ENCODE results near the gene QRICH2. TPM values are rescaled to one million over a fixed set of nuclear protein-coding genes. Genes with fewer than 3 reads are reported as not detected.
"Not testable (repeated sequence)": the region's sequence is repeated elsewhere in the genome, so short reads cannot be mapped to it uniquely, and the experiment has no call there.

QRICH2 gene
- total and polyA plus RNA-seq, 2 donors from 2014 or later: 2.0 to 2.5 TPM

- H3K4me3 ChIP-seq (ENCODE audit: low read length in 3 of 3): no peak overlapping the region
- intact Hi-C loops (cut with DNase I): no loop called here
- no peak overlapping the region for H3K9ac ChIP-seq (ENCODE audit: low read length in 3 of 3)
- H3K4me1 ChIP-seq (ENCODE audit: control insufficient read depth in 2 of 3, insufficient read depth in 2 of 3, low read depth in 1 of 3, low read length in 3 of 3): peaks cover 0 to 3% (median 0%) of the 10 kb centered on the region in 3 donors
- H3K9me3 ChIP-seq (ENCODE audit: control insufficient read depth in 2 of 3, insufficient read depth in 1 of 3, low read length in 3 of 3): no peaks in the 10 kb centered on the region
- TF ChIP-seq CTCF (IDR thresholded peaks at IDR 0.05; ENCODE audit: borderline replicate concordance, extremely low read depth, insufficient read depth): no peak
- no peaks in the 10 kb centered on the region for H3K27me3 ChIP-seq (ENCODE audit: control insufficient read depth, insufficient read depth, low read length)
- FAIRE-seq (no peak), DNase-seq (no peak)
- H3K27ac ChIP-seq (ENCODE audit: low read depth in 2 of 2, low read length in 2 of 2): no peak overlapping the region
- peaks cover 3 to 16% (median 8%) of the 10 kb centered on the region in 3 donors for H3K36me3 ChIP-seq (ENCODE audit: control insufficient read depth in 2 of 3, insufficient read depth in 3 of 3, low read length in 3 of 3)
These were observed 4.7 kb upstream of the QRICH2 start for GRCh38 chr17:76312735-76313134.

- intact Hi-C loops (cut with DNase I): loop anchor here (5.0 kb wide), 1 partner anchor 88 kb away; no protein-coding TSS in a partner anchor
- Histone ChIP-seq H3K4me1 (ENCODE audit: control insufficient read depth in 2 of 3, insufficient read depth in 2 of 3, low read depth in 1 of 3, low read length in 3 of 3) (no peaks in the 10 kb centered on the region), H3K9me3 (ENCODE audit: control insufficient read depth in 2 of 3, insufficient read depth in 1 of 3, low read length in 3 of 3) (no peaks in the 10 kb centered on the region), H3K27me3 (ENCODE audit: control insufficient read depth, insufficient read depth, low read length) (no peaks in the 10 kb centered on the region), H3K36me3 (ENCODE audit: control insufficient read depth in 2 of 3, insufficient read depth in 3 of 3, low read length in 3 of 3) (peaks cover 3 to 16% (median 8%) of the 10 kb centered on the region in 3 donors), H3K27ac (ENCODE audit: low read depth in 2 of 2, low read length in 2 of 2) (no peak overlapping the region), H3K4me3 (ENCODE audit: low read length in 3 of 3) (no peak overlapping the region), H3K9ac (ENCODE audit: low read length in 3 of 3) (no peak overlapping the region)
- TF ChIP-seq CTCF (IDR thresholded peaks at IDR 0.05; ENCODE audit: borderline replicate concordance, extremely low read depth, insufficient read depth): no peak
- DNase-seq (no peak), FAIRE-seq (no peak)
These were observed 1.4 kb upstream of the QRICH2 start for GRCh38 chr17:76309461-76309860.

GRCh38 chr17:76307299-76307965 lies 644 bp downstream of the QRICH2 start:
- Histone ChIP-seq H3K9me3 (ENCODE audit: control insufficient read depth in 2 of 3, insufficient read depth in 1 of 3, low read length in 3 of 3) (no peaks in the 10 kb centered on the region), H3K36me3 (ENCODE audit: control insufficient read depth in 2 of 3, insufficient read depth in 3 of 3, low read length in 3 of 3) (peaks cover 0 to 8% (median 5%) of the 10 kb centered on the region in 3 donors), H3K9ac (ENCODE audit: low read length in 3 of 3) (no peak overlapping the region), H3K4me3 (ENCODE audit: low read length in 3 of 3) (no peak overlapping the region), H3K27ac (ENCODE audit: low read depth in 2 of 2, low read length in 2 of 2) (no peak overlapping the region), H3K27me3 (ENCODE audit: control insufficient read depth, insufficient read depth, low read length) (no peaks in the 10 kb centered on the region), H3K4me1 (ENCODE audit: control insufficient read depth in 2 of 3, insufficient read depth in 2 of 3, low read depth in 1 of 3, low read length in 3 of 3) (no peaks in the 10 kb centered on the region)
- intact Hi-C loops (cut with DNase I): loop anchor here (5.0 kb wide), 1 partner anchor 90 kb away; no protein-coding TSS in a partner anchor
- no peak for FAIRE-seq
- no peak for TF ChIP-seq CTCF (IDR thresholded peaks at IDR 0.05; ENCODE audit: borderline replicate concordance, extremely low read depth, insufficient read depth)
- DNase-seq: no peak

GRCh38 chr17:76305135-76305454 lies 3.0 kb downstream of the QRICH2 start:
- H3K9ac ChIP-seq (ENCODE audit: low read length in 3 of 3): not testable (repeated sequence)

More at GRCh38 chr17:76305135-76305454, 3.0 kb downstream of the QRICH2 start:
- H3K4me1 ChIP-seq (ENCODE audit: control insufficient read depth in 2 of 3, insufficient read depth in 2 of 3, low read depth in 1 of 3, low read length in 3 of 3); H3K9me3 ChIP-seq (ENCODE audit: control insufficient read depth in 2 of 3, insufficient read depth in 1 of 3, low read length in 3 of 3); H3K4me3 ChIP-seq (ENCODE audit: low read length in 3 of 3); H3K27ac ChIP-seq (ENCODE audit: low read depth in 2 of 2, low read length in 2 of 2); H3K27me3 ChIP-seq (ENCODE audit: control insufficient read depth, insufficient read depth, low read length); H3K36me3 ChIP-seq (ENCODE audit: control insufficient read depth in 2 of 3, insufficient read depth in 3 of 3, low read length in 3 of 3); FAIRE-seq: not testable (repeated sequence)
- peak in 1 of 5 donors; percentile 13 for DNase-seq
- intact Hi-C loops (cut with DNase I): loop anchor here (5.0 kb wide), 1 partner anchor 92 kb away; no protein-coding TSS in a partner anchor
